HT-29 (cell line): Measurements from ENCODE around the gene EXOSC10. TPM values are rescaled to one million over a fixed set of nuclear protein-coding genes. Genes with fewer than 3 reads are reported as not detected.
A peak's percentile ranks its signal among the peaks of the same experiment; 100 is the strongest.
"Not testable (repeated sequence)": the region's sequence is repeated elsewhere in the genome, so short reads cannot be mapped to it uniquely, and the experiment has no call there.

ENCODE experiments used
- DNase-seq: peaks from one replicate; pipeline ENCODE4 v3.0.0-alpha.2; 2015; ENCODE audit warnings: low spot score
- total RNA-seq: library from RNA; depleted of rRNA; stranded (reverse); fragments of >200 nt; shearing (Covaris generic); gene quantifications from 2 replicates; pipeline ENCODE4 v1.2.3, GENCODE V29; 2014

EXOSC10 gene
- total RNA-seq, 1 experiment from 2014 or later: 47.6 TPM

- no peak for DNase-seq
Measured at GRCh38 chr1:11109047-11109760, 9.5 kb upstream of the EXOSC10 start.

- DNase-seq: no peak
Measured at GRCh38 chr1:11107599-11107998, 7.9 kb upstream of the EXOSC10 start.

GRCh38 chr1:11105586-11105985 lies 5.9 kb upstream of the EXOSC10 start:
- no peak for DNase-seq

GRCh38 chr1:11101347-11101746 lies 1.7 kb upstream of the EXOSC10 start:
- DNase-seq: no peak

GRCh38 chr1:11100806-11101205 lies 1.1 kb upstream of the EXOSC10 start:
- DNase-seq: not testable (repeated sequence)

- no peak for DNase-seq
Measured at GRCh38 chr1:11100149-11100493, 452 bp upstream of the EXOSC10 start.

GRCh38 chr1:11098931-11099309 lies 749 bp downstream of the EXOSC10 start:
- DNase-seq: no peak

- DNase-seq: not testable (repeated sequence)
Measured at GRCh38 chr1:11083784-11084183, 15.9 kb downstream of the EXOSC10 start.

- DNase-seq: no peak
Measured at GRCh38 chr1:11080931-11081330, 18.7 kb downstream of the EXOSC10 start.

- DNase-seq: no peak
Measured at GRCh38 chr1:11078631-11079030, 21.0 kb downstream of the EXOSC10 start.

- DNase-seq: not testable (repeated sequence)
Measured at GRCh38 chr1:11073398-11073797, 26.3 kb downstream of the EXOSC10 start.

- no peak for DNase-seq
Measured at GRCh38 chr1:11072216-11072917, 27.3 kb downstream of the EXOSC10 start.

- DNase-seq: no peak
Measured at GRCh38 chr1:11071463-11072215, 28.0 kb downstream of the EXOSC10 start.

- DNase-seq: no peak
Measured at GRCh38 chr1:11070876-11071275, 28.8 kb downstream of the EXOSC10 start.

GRCh38 chr1:11068600-11069473 lies 30.8 kb downstream of the EXOSC10 start:
- no peak for DNase-seq

- no peak for DNase-seq
Measured at GRCh38 chr1:11067716-11068599, 31.7 kb downstream of the EXOSC10 start.

- no peak for DNase-seq
Measured at GRCh38 chr1:11065796-11066195, 33.9 kb downstream of the EXOSC10 start.

- DNase-seq: no peak
Measured at GRCh38 chr1:11064942-11065341, 34.7 kb downstream of the EXOSC10 start.

GRCh38 chr1:11063937-11064537 lies 35.6 kb downstream of the EXOSC10 start:
- DNase-seq: peak; percentile 23

GRCh38 chr1:11062965-11063401 lies 36.7 kb downstream of the EXOSC10 start:
- no peak for DNase-seq
